Measurements from ENCODE around the gene KCNH8. TPM values are rescaled to one million over a fixed set of nuclear protein-coding genes. Genes with fewer than 3 reads are reported as not detected.

The KCNH8 gene
- polyA plus RNA-seq, 3 donors, result 0.03 TPM; not detected in 2

- Mint-ChIP-seq H3K27me3 (ENCODE audit: low read depth in 3 of 3) (peaks cover 0 to 2% (median 0%) of the 10 kb centered on the region in 3 donors), H3K36me3 (no peaks in the 10 kb centered on the region), H3K4me1 (no peaks in the 10 kb centered on the region), H3K9me3 (peaks cover 0 to 6% (median 0%) of the 10 kb centered on the region in 7 donors), H3K27ac (no peak overlapping the region), H3K4me3 (no peak overlapping the region)
- TF ChIP-seq CTCF (IDR thresholded peaks at IDR 0.05), result no peak
- no peak for DNase-seq
- no peaks in the 10 kb centered on the region for H3K9me3 ChIP-seq (replicated peaks in 1 of 2; ENCODE audit: control insufficient read depth in 1 of 2, insufficient read depth in 1 of 2, low read length in 2 of 2)
- no peaks in the 10 kb centered on the region for H3K4me1 ChIP-seq (ENCODE audit: control insufficient read depth in 1 of 2, insufficient read depth in 2 of 2, low read length in 2 of 2)
- no peak overlapping the region for H3K9ac ChIP-seq (ENCODE audit: insufficient read depth, low read length, poor library complexity, severe bottlenecking)
- no peaks in the 10 kb centered on the region for H3K36me3 ChIP-seq (replicated peaks in 1 of 2; ENCODE audit: control insufficient read depth in 1 of 2, insufficient read depth in 2 of 2, low read length in 2 of 2)
- no peaks in the 10 kb centered on the region for H3K27me3 ChIP-seq (ENCODE audit: control insufficient read depth in 2 of 2, insufficient read depth in 2 of 2, low read length in 2 of 2)
- H2AFZ ChIP-seq (ENCODE audit: insufficient read depth, low read depth, low read length, poor library complexity, severe bottlenecking), result no peak overlapping the region
- intact Hi-C loops (cut with micrococcal nuclease), result no loop called here
- H3K27ac ChIP-seq (ENCODE audit: low read depth in 1 of 2, low read length in 2 of 2), result no peak overlapping the region
- no peaks in the 10 kb centered on the region for H3K79me2 ChIP-seq (ENCODE audit: insufficient read depth, low read length)
- 83% methylated on average over 1 of the region's 3 CpGs for WGBS (ENCODE audit: insufficient coverage)
- H4K20me1 ChIP-seq (ENCODE audit: insufficient read depth, low read length), result no peaks in the 10 kb centered on the region
- H3K4me2 ChIP-seq (replicated peaks; ENCODE audit: extremely low read depth, low read length, poor library complexity, severe bottlenecking), result no peak overlapping the region
- no peak overlapping the region for H3K4me3 ChIP-seq (replicated peaks in 1 of 3; ENCODE audit: low read depth in 2 of 3, low read length in 3 of 3)
These were observed 325.8 kb downstream of the KCNH8 start for GRCh38 chr3:19473971-19474580.

- Histone ChIP-seq H3K79me2 (ENCODE audit: insufficient read depth, low read length) (no peaks in the 10 kb centered on the region), H3K27me3 (ENCODE audit: control insufficient read depth in 2 of 2, insufficient read depth in 2 of 2, low read length in 2 of 2) (no peaks in the 10 kb centered on the region), H3K4me2 (replicated peaks; ENCODE audit: extremely low read depth, low read length, poor library complexity, severe bottlenecking) (no peak overlapping the region), H3K27ac (ENCODE audit: low read depth in 1 of 2, low read length in 2 of 2) (no peak overlapping the region), H4K20me1 (ENCODE audit: insufficient read depth, low read length) (no peaks in the 10 kb centered on the region), H2AFZ (ENCODE audit: insufficient read depth, low read depth, low read length, poor library complexity, severe bottlenecking) (no peak overlapping the region), H3K9ac (ENCODE audit: insufficient read depth, low read length, poor library complexity, severe bottlenecking) (no peak overlapping the region), H3K4me3 (replicated peaks in 1 of 3; ENCODE audit: low read depth in 2 of 3, low read length in 3 of 3) (no peak overlapping the region), H3K36me3 (replicated peaks in 1 of 2; ENCODE audit: control insufficient read depth in 1 of 2, insufficient read depth in 2 of 2, low read length in 2 of 2) (no peaks in the 10 kb centered on the region), H3K4me1 (ENCODE audit: control insufficient read depth in 1 of 2, insufficient read depth in 2 of 2, low read length in 2 of 2) (no peaks in the 10 kb centered on the region), H3K9me3 (replicated peaks in 1 of 2; ENCODE audit: control insufficient read depth in 1 of 2, insufficient read depth in 1 of 2, low read length in 2 of 2) (no peaks in the 10 kb centered on the region)
- no peaks in the 10 kb centered on the region for H3K36me3 Mint-ChIP-seq
- intact Hi-C loops (cut with micrococcal nuclease), result no loop called here
- no peaks in the 10 kb centered on the region for H3K4me1 Mint-ChIP-seq
- H3K27ac Mint-ChIP-seq, result no peak overlapping the region
- H3K4me3 Mint-ChIP-seq, result no peak overlapping the region
- DNase-seq, result no peak
- H3K27me3 Mint-ChIP-seq (ENCODE audit: low read depth in 3 of 3), result no peaks in the 10 kb centered on the region
- peaks cover 0 to 7% (median 0%) of the 10 kb centered on the region in 7 donors for H3K9me3 Mint-ChIP-seq
- 78% methylated on average over 6 of the region's 7 CpGs for WGBS (ENCODE audit: insufficient coverage)
- no peak for TF ChIP-seq CTCF (IDR thresholded peaks at IDR 0.05)
These were observed 328.0 kb downstream of the KCNH8 start for GRCh38 chr3:19476281-19476680.
